Fibroblast of skin of right quadriceps (primary cell): ENCODE results near the gene BAG3.
"Not testable (repeated sequence)": the region's sequence is repeated elsewhere in the genome, so short reads cannot be mapped to it uniquely, and the experiment has no call there.

Source experiments
- DNase-seq: peaks from one replicate; pipeline ENCODE4 v3.0.0-alpha.2; 2013

The BAG3 gene

GRCh38 chr10:119640875-119641526 is 10.2 kb upstream of the BAG3 start:
- no peak for DNase-seq

GRCh38 chr10:119642556-119643111 is 8.5 kb upstream of the BAG3 start:
- no peak for DNase-seq

DNA sequence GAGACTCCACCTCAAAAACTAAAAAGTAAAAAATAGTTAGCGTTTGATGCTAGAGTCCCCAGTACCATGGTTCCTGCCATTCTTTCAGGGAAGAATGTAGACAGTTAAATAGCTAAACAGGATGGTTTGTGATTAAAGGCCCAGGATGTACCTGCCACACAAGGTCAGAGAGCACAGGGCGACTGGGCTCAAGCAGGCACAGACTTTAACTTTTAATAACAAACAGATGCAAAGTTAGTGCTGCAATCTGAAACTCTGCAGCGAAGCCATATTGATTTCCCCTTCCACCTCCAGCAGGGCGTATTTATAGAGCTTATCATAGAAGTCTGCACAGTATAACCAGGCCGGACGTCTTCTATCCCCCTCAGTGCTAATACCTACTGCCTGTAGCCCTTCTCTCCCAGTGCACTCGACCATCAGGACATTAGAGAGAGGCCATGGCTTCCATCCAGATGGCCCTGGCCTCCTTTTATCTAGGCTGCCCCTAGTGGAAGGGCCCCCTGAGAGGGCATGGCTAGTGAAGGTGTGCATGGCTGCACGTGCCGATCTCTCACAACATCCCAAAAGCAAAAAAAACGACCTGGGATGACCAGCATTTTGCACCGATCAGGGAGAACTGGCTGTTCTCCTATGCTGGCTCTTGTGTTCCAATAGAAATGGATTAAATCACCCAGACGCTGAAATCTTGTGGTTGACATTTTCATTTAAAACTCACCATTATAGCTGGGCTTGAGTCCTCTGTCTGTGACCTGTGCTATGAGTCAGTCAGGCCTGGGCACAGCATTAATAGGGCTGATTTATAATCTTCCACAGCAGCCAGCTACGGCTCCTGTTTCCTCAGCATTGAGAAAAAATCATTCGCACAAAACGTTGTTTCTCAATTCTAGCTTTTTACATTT is 7.6 kb upstream of the BAG3 start:
- DNase-seq: peak; percentile 52

DNA sequence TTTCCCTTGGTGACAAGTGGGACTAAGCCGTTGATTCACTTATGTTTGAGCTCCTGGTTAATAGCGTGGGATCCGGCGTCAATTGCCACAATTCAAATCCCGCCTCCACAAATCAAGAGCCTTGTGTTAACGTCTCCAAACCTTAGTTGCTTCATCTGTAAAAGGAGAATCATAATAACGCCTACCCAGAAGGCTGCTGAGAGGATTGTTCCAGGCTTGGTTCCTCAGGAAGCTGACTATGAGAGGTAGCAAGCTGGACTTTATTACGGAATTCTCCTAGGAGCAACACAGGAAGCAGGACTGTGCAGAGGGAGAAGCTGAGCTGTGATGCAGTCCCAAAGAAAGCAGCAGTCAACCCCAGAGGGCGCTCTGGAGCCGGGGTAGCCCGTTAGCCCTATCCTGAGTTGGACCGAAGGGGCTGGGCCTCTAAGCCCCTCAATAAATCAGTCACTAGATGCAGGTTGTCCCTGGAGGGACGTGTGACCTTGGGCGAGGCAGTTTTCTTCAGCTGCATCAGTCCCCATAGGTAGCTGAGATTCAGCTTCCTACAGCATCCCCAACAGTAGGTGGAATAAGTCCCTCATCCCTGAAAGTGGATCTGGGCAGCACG is 6.9 kb upstream of the BAG3 start:
- no peak for DNase-seq

GRCh38 chr10:119644994-119645393 is 6.2 kb upstream of the BAG3 start:
- DNase-seq: no peak

GRCh38 chr10:119650062-119650461 is 1.1 kb upstream of the BAG3 start:
- no peak for DNase-seq

DNA sequence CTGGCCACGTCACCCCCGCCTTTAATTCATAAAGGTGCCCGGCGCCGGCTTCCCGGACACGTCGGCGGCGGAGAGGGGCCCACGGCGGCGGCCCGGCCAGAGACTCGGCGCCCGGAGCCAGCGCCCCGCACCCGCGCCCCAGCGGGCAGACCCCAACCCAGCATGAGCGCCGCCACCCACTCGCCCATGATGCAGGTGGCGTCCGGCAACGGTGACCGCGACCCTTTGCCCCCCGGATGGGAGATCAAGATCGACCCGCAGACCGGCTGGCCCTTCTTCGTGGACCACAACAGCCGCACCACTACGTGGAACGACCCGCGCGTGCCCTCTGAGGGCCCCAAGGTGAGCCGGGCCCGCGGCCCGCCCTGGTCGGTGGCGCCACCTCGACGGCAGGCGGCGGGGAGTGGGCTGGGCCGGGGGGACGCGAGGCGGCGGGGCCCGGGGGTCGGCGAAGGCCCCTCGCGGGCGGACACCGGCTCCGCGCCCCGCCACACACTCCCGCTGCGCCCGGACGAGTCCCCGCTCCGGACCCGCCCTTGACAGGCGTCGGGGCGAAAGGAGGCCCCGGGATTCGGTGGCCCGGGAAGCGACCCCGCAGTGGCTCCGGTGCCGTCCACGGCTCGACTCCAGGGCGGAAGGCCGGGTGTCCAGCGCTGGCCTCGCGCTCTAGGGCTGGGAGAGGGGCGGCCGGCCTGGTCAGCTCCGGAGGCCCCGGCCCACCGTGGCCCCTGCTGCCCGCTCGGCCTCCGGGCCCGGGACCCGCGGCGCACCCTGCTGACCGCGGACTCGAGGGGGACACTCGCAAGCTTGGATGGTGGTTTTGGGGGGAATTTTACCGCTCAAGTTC is 557 bp downstream of the BAG3 start:
- no peak for DNase-seq

GRCh38 chr10:119652361-119652730 is 1.2 kb downstream of the BAG3 start:
- DNase-seq: peak; percentile 74

DNA sequence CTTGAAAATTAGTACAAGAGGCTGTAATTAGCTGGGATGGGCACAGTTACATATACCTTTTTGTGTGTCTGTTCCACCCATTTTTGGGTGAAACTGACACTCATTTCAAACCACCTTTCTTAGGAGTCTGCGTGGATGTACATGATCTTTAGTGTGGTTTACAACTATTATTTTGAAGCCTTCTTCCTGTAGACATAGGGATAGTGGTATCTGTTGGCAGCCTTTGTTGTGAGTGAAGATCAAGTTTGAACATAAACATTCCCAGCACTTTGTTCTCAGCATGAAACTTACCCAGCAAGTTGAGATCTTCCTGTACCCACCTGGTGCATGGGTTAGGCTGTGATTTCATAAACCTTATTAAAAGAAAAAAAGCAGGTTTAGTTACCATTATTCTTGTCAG is 2.0 kb downstream of the BAG3 start:
- DNase-seq: no peak

- no peak for DNase-seq
These were observed 2.7 kb downstream of the BAG3 start for GRCh38 chr10:119653916-119654315.

GRCh38 chr10:119654540-119654939 is 3.4 kb downstream of the BAG3 start:
- no peak for DNase-seq

- DNase-seq: peak; percentile 69
These were observed 4.4 kb downstream of the BAG3 start for GRCh38 chr10:119655566-119656001.

DNA sequence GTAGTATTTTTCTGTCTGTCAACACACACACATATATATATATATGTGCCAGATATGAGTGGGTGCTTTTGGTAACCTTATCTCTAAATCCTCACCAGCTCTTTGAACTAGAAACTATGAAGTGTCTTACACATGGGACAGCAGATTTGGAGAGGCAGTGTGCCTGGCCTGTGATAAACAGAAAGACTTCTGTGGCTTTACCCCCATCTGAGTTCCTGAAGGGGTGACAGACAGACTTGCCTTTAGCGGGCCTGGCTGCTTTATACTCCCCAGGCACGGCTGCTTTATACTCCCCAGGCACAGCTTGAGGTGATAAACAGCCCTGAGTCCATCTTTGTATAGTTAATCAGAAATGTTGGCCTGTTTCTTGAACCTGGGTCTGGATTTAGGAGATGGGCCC is 5.6 kb downstream of the BAG3 start:
- no peak for DNase-seq

DNA sequence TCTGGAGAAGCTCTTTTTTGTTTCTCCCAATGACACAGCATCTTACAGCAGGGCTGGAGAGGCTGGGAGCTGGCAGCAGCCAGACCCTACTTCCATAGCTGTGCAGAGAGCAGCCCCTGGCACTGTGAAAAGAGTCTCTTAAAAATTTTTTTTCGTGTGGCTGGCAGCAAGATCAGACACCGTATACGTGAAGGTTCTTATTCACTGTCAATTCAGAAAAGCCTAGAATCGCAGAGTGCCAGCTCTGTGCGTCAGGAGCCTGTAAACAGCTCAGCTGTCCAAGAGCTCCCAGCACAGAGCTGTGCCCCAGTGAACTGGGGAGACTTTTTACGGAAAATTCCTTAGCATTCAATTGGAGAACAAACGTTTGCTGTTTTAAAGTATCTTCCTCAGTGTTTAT is 6.5 kb downstream of the BAG3 start:
- no peak for DNase-seq

GRCh38 chr10:119658274-119658673 is 7.1 kb downstream of the BAG3 start:
- DNase-seq: peak; percentile 87

DNA sequence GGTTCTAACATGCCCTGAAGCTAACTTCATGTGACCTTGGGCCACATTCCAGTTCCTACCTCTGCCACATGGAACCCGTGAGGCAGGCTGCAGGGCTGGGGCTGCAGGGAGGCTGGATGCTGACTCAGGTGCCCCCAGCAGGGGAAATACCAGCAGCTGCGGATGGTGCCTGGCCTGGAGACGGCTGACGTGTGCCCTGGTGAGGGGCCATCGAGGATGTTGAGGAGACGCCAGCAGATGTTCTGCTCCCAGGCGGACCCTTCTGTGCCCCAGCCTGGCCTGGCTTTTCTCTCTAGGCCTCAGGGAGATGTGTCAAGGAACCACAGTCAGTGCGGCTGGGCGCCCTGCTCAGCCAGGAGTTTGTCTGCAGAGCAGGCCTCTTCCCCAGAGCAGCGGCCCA is 8.8 kb downstream of the BAG3 start:
- DNase-seq: no peak

DNA sequence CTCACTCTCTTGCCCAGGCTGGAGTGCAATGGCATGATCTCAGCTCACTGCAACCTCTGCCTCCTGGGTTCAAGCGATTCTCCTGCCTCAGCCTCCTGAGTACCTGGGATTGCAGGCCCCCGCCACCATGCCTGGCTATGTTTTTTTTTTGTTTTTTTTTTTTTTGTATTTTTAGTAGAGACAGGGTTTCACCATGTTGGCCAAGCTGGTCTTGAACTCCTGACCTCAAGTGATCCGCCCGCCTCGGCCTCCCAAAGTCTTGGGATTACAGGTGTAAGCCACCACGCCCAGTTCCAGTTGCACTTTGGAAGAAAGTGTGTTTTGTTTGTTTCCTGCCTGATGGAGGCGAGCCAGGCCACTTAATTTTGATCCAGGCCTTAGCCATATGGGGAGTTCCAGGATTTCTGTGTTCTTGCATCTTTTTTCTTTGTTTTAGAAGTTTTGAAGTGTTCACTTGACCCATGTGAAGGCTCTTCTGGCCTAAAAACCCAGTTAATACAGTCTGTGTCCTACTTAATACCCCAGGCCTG is 11.0 kb downstream of the BAG3 start:
- DNase-seq: not testable (repeated sequence)

DNA sequence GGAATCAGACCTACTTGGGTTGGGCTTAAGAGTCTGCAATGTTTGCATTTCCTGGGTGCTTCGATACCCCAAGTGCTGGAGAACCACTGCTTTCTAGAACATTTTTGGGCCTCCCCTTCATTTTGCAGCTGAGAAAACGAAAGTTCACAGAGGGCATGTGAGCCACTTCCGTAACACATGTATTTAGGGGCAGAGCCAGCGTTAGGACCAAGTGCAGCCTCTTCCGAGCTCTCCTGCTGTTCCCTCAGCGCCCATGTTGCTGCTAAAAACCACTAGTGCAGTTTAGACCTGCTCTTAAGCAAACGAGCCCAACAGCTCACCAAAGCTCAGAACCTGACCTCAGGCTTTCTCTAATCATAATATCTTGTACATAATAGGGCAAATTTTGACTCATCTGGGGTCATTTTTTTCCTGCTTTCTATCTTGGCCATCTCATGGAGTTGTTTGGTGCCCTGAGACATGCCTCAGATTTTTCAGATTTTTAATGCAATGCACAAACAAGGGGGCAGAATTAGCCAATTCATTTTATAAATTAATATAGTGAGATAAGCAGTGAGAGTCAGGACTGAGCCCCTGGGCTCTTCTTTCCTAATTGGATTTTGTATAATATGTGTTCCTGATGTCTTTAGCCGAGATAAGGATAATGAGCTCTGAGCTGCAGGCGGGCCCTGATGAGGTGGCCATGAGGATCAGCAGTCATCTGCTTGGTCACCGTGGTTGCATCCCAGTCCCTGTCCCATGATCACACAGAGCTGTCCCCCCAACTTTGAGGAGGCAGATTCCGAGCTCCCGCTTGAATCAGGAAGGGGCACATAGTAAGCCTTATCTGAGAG is 12.9 kb downstream of the BAG3 start:
- DNase-seq: no peak

- DNase-seq: no peak
These were observed 14.9 kb downstream of the BAG3 start for GRCh38 chr10:119665901-119666708.

- no peak for DNase-seq
These were observed 15.5 kb downstream of the BAG3 start for GRCh38 chr10:119666709-119667004.
